Karpas-422 (cell line): ENCODE data around the gene PRUNE1. TPM values are rescaled to one million over a fixed set of nuclear protein-coding genes. Genes with fewer than 3 reads are reported as not detected.

ENCODE experiments used
- DNase-seq: peaks from one replicate; pipeline ENCODE4 v3.0.0-alpha.2; 2015
- H2AFZ ChIP-seq: fragments of 200-600 bp; sonication (generic); 2 replicates; pipeline ENCODE4 v1.6.1; 2014; ENCODE audit warnings: antibody characterized with exemption, low read length, mixed read lengths
- H3K27ac ChIP-seq: fragments of 200-600 bp; sonication (generic); 2 replicates; pipeline ENCODE4 v1.5.1; 2014; ENCODE audit warnings: mild to moderate bottlenecking, low read length, moderate library complexity
- H3K27me3 ChIP-seq: fragments of 200-600 bp; sonication (generic); 2 replicates; pipeline ENCODE4 v1.6.1; 2014; ENCODE audit warnings: low read length, mixed read lengths
- H3K36me3 ChIP-seq: fragments of 200-600 bp; sonication (generic); 2 replicates; pipeline ENCODE4 v1.6.1; 2014; ENCODE audit warnings: low read length, mixed read lengths; ENCODE audit not compliant: insufficient read depth
- H3K4me1 ChIP-seq: fragments of 200-600 bp; sonication (generic); 2 replicates; pipeline ENCODE4 v1.6.1; 2014; ENCODE audit warnings: mild to moderate bottlenecking, low read length, mixed read lengths
- H3K4me2 ChIP-seq: fragments of 200-600 bp; sonication (generic); 2 replicates; pipeline ENCODE4 v1.6.1; 2014; ENCODE audit warnings: low read length, low read depth, mild to moderate bottlenecking; ENCODE audit not compliant: poor library complexity, severe bottlenecking
- H3K4me3 ChIP-seq: fragments of 200-600 bp; sonication (generic); 2 replicates; pipeline ENCODE4 v1.5.1; 2014; ENCODE audit warnings: mild to moderate bottlenecking, antibody characterized with exemption, low read length, mixed read lengths
- H3K79me2 ChIP-seq: fragments of 200-600 bp; sonication (generic); 2 replicates; pipeline ENCODE4 v1.6.1; 2014; ENCODE audit warnings: mild to moderate bottlenecking, low read length, mixed read lengths
- H3K9ac ChIP-seq: fragments of 200-600 bp; sonication (generic); 2 replicates; pipeline ENCODE4 v1.6.0; 2014; ENCODE audit warnings: low read length
- H3K9me2 ChIP-seq: fragments of 200-600 bp; sonication (generic), shearing (Covaris generic); replicated peaks from 2 replicates; pipeline ENCODE4 v1.6.0; 2014; ENCODE audit warnings: mild to moderate bottlenecking, low read length, moderate library complexity; ENCODE audit not compliant: insufficient read depth
- H3K9me3 ChIP-seq: fragments of 300-700, 200-600 bp; sonication (generic); 2 replicates; pipeline ENCODE4 v1.6.1; 2014; ENCODE audit warnings: low read length, mixed read lengths
- H4K20me1 ChIP-seq: fragments of 200-600 bp; sonication (generic); 2 replicates; pipeline ENCODE4 v1.6.1; 2014; ENCODE audit warnings: mild to moderate bottlenecking, antibody characterized with exemption, low read length, low read depth; ENCODE audit not compliant: insufficient read depth
- total RNA-seq: library from RNA; depleted of rRNA; stranded (reverse); fragments of >200 nt; shearing (Covaris generic); gene quantifications from 2 replicates; pipeline ENCODE4 v1.2.3, GENCODE V29; 2014; ENCODE audit warnings: low replicate concordance

The PRUNE1 gene
- total RNA-seq, 1 experiment from 2014 or later, result 28.8 TPM

DNA sequence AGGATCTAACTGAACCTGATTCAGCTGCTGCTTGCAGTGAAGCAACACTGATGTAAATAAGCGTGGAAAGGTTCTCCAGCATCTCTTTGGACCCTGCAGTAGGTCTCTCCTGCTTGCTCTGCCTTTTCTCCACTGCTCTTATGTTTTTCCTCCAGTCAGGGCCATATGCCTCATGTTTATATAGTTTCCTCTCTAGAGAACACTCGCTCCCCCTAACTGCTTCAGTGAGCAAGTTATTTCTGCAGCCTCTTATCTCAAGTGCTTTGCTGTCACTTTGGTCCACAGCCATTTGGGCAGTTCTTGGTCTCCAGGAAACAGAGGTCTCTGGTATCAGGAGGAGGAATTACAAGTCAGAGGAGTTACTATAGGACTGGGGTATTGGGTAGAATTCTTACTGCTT, 5.3 kb downstream of the PRUNE1 start:
- Histone ChIP-seq H3K9me2 (no peaks in the 10 kb centered on the region), H3K27me3 (no peaks in the 10 kb centered on the region), H3K4me2 (no peak overlapping the region), H3K4me3 (no peak overlapping the region), H3K9me3 (no peaks in the 10 kb centered on the region), H3K27ac (no peak overlapping the region), H4K20me1 (no peaks in the 10 kb centered on the region), H3K79me2 (peaks cover 63% of the 10 kb centered on the region), H3K36me3 (no peaks in the 10 kb centered on the region), H3K4me1 (peaks cover 23% of the 10 kb centered on the region), H2AFZ (no peak overlapping the region), H3K9ac (no peak overlapping the region)
- DNase-seq, result no peak

DNA sequence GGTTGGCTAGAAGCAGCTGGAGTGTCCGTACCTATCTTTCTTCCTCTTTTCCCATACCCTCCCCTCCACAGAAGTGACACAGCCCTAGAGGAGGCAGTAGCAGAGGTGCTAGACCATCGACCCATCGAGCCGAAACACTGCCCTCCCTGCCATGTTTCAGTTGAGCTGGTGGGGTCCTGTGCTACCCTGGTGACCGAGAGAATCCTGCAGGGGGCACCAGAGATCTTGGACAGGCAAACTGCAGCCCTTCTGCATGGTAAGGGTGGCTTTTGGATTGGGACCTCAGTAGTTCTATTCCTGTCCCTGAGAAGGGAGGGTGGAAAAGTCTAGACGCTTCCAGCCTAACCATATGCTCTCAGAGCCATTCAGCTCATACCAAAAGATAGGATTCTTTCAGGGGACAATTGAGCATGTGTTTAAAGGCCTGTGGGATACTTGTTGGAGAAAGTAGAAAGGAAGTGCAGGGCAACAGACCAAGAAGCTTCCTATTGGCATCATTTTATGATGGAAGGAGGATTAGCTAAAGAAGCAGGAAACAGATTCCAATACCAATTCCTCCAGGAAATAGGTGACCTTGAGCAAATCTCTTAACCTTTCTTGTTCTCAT, 16.4 kb downstream of the PRUNE1 start:
- Histone ChIP-seq H3K9me3 (no peaks in the 10 kb centered on the region), H3K4me1 (no peaks in the 10 kb centered on the region), H3K4me3 (no peak overlapping the region), H3K9ac (no peak overlapping the region), H3K27me3 (no peaks in the 10 kb centered on the region), H2AFZ (no peak overlapping the region), H3K4me2 (no peak overlapping the region), H3K9me2 (no peaks in the 10 kb centered on the region), H4K20me1 (no peaks in the 10 kb centered on the region), H3K36me3 (peaks cover 13% of the 10 kb centered on the region; the same call in 1 of the 2 replicates), H3K79me2 (no peaks in the 10 kb centered on the region), H3K27ac (no peak overlapping the region)
- peak; percentile 92 for DNase-seq

DNA sequence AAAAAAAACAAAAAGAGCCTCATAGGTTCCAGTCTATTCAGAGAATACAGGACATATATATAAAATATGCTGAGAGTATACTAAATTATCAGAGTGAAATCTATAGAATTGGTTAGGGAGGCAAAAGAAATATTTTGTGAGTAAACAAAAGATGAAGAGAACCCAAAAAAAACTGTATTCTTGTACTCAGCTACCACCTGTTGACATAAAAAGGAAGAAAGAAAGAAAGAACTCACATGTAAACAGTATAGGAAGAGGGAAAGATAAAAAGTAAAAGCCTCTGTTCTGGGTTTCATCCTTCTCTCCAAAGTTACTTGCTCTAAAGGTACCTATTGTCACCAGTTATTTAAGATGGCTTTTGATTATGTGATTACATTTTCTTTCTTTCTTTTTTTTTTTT, 18.2 kb downstream of the PRUNE1 start:
- H3K9me2 ChIP-seq, result no peaks in the 10 kb centered on the region
- no peak for DNase-seq
- H3K27ac ChIP-seq, result no peak overlapping the region
- no peaks in the 10 kb centered on the region for H3K9me3 ChIP-seq
- H4K20me1 ChIP-seq, result no peaks in the 10 kb centered on the region
- H3K4me2 ChIP-seq, result no peak overlapping the region
- H3K27me3 ChIP-seq, result no peaks in the 10 kb centered on the region
- no peak overlapping the region for H3K9ac ChIP-seq
- no peak overlapping the region for H3K4me3 ChIP-seq
- H2AFZ ChIP-seq, result no peak overlapping the region
- H3K4me1 ChIP-seq, result no peaks in the 10 kb centered on the region
- H3K79me2 ChIP-seq, result no peaks in the 10 kb centered on the region
- peaks cover 16% of the 10 kb centered on the region for H3K36me3 ChIP-seq

DNA sequence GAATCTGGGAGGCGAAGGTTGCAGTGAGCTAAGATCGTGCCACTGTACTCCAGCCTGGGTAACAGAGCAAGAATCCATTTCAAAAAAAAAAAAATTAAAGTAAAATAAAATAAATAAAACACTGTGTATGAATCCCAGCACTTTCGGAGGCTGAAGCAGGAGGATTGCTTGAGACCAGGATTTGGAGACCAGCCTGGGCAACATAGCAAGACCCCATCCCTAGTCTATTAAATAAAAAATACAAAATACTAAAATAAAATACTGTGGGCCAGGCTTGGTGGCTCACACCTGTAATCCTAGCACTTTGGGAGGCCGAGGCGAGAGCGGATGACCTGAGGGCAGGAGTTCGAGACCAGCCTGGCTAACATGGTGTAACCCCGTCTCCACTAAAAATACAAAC, 23.9 kb downstream of the PRUNE1 start:
- H3K27me3 ChIP-seq, result no peaks in the 10 kb centered on the region
- no peaks in the 10 kb centered on the region for H3K4me1 ChIP-seq
- H3K79me2 ChIP-seq, result no peaks in the 10 kb centered on the region
- H3K9ac ChIP-seq, result no peak overlapping the region
- H2AFZ ChIP-seq, result no peak overlapping the region
- no peak overlapping the region for H3K27ac ChIP-seq
- no peak for DNase-seq
- H3K9me2 ChIP-seq, result no peaks in the 10 kb centered on the region
- no peaks in the 10 kb centered on the region for H3K9me3 ChIP-seq
- no peak overlapping the region for H3K4me3 ChIP-seq
- peaks cover 8% of the 10 kb centered on the region for H3K36me3 ChIP-seq
- H3K4me2 ChIP-seq, result no peak overlapping the region
- no peaks in the 10 kb centered on the region for H4K20me1 ChIP-seq

DNA sequence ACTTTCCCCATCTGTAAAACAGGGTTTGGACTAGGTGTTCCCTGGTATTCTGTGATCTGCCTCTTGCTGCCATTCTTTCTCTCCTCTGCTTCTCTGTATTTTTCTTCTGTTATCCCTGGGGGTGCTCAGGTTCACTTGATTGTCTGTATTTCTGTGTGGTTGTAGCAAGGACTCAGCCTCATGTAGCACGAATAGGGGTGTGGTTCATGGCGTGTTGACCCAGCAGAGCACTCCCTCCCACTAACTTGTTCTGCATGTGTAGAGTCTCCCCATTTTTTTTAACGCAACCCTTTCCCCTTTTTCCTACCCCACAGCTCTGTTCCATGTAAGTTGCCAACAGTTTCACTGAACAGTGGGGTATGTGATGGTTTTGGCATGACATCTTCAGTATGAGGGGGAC, 26.9 kb downstream of the PRUNE1 start:
- Histone ChIP-seq H2AFZ (no peak overlapping the region), H3K36me3 (peaks cover 8% of the 10 kb centered on the region), H3K9me2 (no peaks in the 10 kb centered on the region), H4K20me1 (no peaks in the 10 kb centered on the region), H3K9me3 (no peaks in the 10 kb centered on the region), H3K4me2 (no peak overlapping the region), H3K4me3 (no peak overlapping the region), H3K79me2 (no peaks in the 10 kb centered on the region), H3K27ac (no peak overlapping the region), H3K9ac (no peak overlapping the region), H3K27me3 (no peaks in the 10 kb centered on the region), H3K4me1 (no peaks in the 10 kb centered on the region)
- DNase-seq, result no peak

DNA sequence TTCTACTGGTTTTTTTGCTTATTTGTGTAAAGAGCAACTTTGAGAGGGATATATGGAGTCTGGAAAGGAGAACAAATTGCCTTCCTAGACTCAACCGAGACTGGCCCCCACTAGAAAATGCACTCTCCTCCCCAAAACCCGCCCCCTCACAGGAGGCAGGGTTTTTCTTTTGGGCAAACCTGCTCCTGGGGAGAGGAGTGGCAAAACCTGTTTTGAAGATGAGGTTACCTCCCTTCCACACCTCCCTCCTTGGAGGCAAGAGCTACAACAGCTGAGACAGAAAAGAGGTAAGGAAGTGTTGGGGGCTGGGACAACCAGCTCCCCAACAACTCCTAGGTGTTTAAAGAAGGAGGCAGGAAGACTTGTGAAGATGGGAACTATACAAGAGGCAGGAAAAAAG, 28.1 kb downstream of the PRUNE1 start, which contains the start of gene BNIPL:
BNIPL (plus strand) TSS at position 231 of the 400 bp plus-strand sequence; CDS start at position 371, 140 bp downstream.
- Histone ChIP-seq H3K9ac (no peak within 1 kb of the TSS), H3K4me3 (no peak within 1 kb of the TSS), H3K79me2 (no peaks in the 10 kb centered on the region), H3K4me2 (no peak within 1 kb of the TSS), H3K9me2 (no peaks in the 10 kb centered on the region), H3K27ac (no peak within 1 kb of the TSS), H3K4me1 (no peaks in the 10 kb centered on the region), H2AFZ (no peak within 1 kb of the TSS), H3K27me3 (no peaks in the 10 kb centered on the region), H3K36me3 (peaks cover 6% of the 10 kb centered on the region), H3K9me3 (no peaks in the 10 kb centered on the region), H4K20me1 (no peaks in the 10 kb centered on the region)
- DNase-seq, result no peak

DNA sequence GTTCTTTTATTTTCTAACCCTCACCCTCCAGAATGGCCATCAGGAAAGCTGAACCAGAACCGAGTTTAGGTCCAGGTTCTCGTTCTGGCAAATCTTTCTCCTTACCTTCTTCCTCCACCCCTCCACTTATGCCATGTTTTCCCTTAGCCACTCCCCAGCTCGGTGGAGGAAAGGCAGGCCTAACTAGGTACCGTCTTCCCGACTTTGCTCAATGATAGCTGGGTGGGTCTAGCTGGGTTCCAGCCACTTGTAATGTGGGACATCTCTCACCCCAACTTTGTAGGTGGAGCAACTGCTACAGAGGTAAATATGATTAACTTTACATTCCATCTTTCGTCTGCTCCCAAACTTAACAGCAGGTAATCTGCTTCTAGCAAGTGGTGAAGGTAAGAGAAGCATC, 28.8 kb downstream of the PRUNE1 start:
- Histone ChIP-seq H3K79me2 (no peaks in the 10 kb centered on the region), H3K4me3 (no peak overlapping the region), H3K4me1 (no peaks in the 10 kb centered on the region), H3K9me2 (no peaks in the 10 kb centered on the region), H3K27me3 (no peaks in the 10 kb centered on the region), H3K4me2 (no peak overlapping the region), H2AFZ (no peak overlapping the region), H4K20me1 (no peaks in the 10 kb centered on the region), H3K9ac (no peak overlapping the region), H3K9me3 (no peaks in the 10 kb centered on the region), H3K36me3 (0 out of 2 replicates have a peak, but pooled peaks cover 3% of the 10 kb centered on the region), H3K27ac (no peak overlapping the region)
- DNase-seq, result no peak

DNA sequence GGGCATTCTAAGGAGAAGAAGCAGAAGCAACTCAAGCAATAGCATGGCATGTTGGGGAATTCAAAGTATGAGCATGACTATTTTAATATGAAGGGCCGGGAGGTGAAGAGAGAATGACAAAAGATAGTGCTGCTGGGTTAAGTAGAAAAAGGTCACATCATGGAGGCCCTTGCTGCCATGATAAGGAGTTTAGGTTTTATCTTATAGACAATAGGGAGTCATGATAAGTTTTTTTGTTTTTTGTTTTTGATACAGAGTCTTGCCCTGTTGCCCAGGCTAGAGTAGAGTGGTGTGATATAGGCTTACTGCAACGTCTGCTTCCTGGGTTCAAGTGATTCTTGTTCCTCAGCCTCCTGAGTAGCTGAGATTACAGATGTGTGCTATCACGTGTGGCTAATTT, 31.3 kb downstream of the PRUNE1 start:
- no peak for DNase-seq
- 0 out of 2 replicates have a peak, but pooled peaks cover 3% of the 10 kb centered on the region for H3K36me3 ChIP-seq
- H3K4me1 ChIP-seq, result no peaks in the 10 kb centered on the region
- H3K4me3 ChIP-seq, result no peak overlapping the region
- no peaks in the 10 kb centered on the region for H3K27me3 ChIP-seq
- no peaks in the 10 kb centered on the region for H4K20me1 ChIP-seq
- H3K27ac ChIP-seq, result no peak overlapping the region
- H3K9me2 ChIP-seq, result no peaks in the 10 kb centered on the region
- H3K9ac ChIP-seq, result no peak overlapping the region
- H3K79me2 ChIP-seq, result no peaks in the 10 kb centered on the region
- H3K4me2 ChIP-seq, result no peak overlapping the region
- H2AFZ ChIP-seq, result no peak overlapping the region
- H3K9me3 ChIP-seq, result no peaks in the 10 kb centered on the region
